SK-N-MC (cell line): ENCODE data around the gene GPC5.

Source experiments
- DNase-seq: peaks from one replicate; pipeline ENCODE4 v3.0.0-alpha.2; 2011; ENCODE audit warnings: low read depth, low spot score
- H3K27ac ChIP-seq: fragments of 200-600 bp; sonication (generic); 2 replicates; pipeline ENCODE4 v1.5.1; 2016; ENCODE audit warnings: mixed run types
- H3K36me3 ChIP-seq: fragments of 200-600 bp; sonication (generic); 2 replicates; pipeline ENCODE4 v1.6.1; 2017; ENCODE audit warnings: antibody characterized with exemption, low read length, mixed read lengths; ENCODE audit not compliant: insufficient read depth
- H3K4me3 ChIP-seq: fragments of 200-600 bp; sonication (generic); 2 replicates; pipeline ENCODE4 v1.5.1; 2016
- H3K9ac ChIP-seq: fragments of 200-600 bp; sonication (generic); 2 replicates; pipeline ENCODE4 v1.8.0; 2017; ENCODE audit warnings: mixed run types, mixed read lengths; ENCODE audit not compliant: insufficient read length
- H3K9me3 ChIP-seq: fragments of 200-600 bp; sonication (generic); 2 replicates; pipeline ENCODE4 v1.6.1; 2017; ENCODE audit warnings: low read depth, mild to moderate bottlenecking, antibody characterized with exemption, low read length, moderate library complexity, mixed read lengths
- EZH2 ChIP-seq: fragments of 200-600 bp; sonication (generic); IDR thresholded peaks from one replicate; pipeline ENCODE4 v1.6.1; 2017; ENCODE audit warnings: antibody characterized with exemption
- FOXP2 ChIP-seq: optimal IDR thresholded peaks from 2 replicates; pipeline ENCODE3; 2011; ENCODE audit warnings: mild to moderate bottlenecking, moderate library complexity; ENCODE audit not compliant: insufficient read depth; ENCODE audit errors: extremely low read length, control extremely low read depth
- POLR2AphosphoS5 ChIP-seq: IDR thresholded peaks from 2 replicates; pipeline ENCODE4 v1.6.1; 2012; ENCODE audit warnings: mild to moderate bottlenecking, low read depth, low read length, borderline replicate concordance

GPC5 gene

DNA sequence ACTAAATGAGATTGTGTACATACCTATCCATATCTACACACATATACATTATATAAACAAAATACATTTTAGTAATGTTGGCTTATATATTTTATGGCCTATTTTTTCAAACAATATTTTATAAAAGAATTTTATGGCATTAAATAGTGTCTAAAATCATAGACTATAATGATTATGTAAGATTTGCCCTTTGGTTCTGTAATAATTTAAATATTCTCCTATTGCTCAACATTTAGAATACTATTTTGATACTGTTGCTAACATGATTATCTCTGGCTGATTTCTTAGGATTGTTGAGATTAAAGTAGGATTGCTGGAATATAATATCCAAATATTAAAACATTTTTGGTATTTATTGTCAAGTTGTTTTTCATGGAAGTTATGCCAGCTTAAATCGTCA is 1263.0 kb downstream of the GPC5 start:
- DNase-seq, result no peak
- Histone ChIP-seq H3K4me3 (no peak overlapping the region), H3K9me3 (no peaks in the 10 kb centered on the region), H3K27ac (no peak overlapping the region), H3K9ac (no peak overlapping the region), H3K36me3 (no peaks in the 10 kb centered on the region)
- TF ChIP-seq EZH2, result no peak
- no peak for TF ChIP-seq FOXP2
- TF ChIP-seq POLR2AphosphoS5, result no peak

DNA sequence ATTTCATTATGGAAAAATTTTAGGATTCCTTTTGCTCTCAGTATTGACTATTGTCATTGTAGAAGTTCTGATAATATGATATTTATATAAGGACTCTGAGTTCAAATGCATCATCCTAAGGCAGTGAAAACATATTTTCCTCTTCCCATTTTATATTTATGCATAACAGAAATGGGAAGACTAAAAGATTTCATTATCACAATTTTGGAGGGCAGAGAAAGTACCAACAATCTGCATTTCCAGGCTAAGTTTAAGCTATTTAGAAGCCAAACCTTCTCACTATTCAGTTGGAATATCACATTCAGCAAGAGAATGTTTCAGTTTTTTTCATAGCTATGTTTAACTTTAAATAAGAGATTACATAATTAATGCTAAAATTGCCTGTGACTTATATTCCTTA is 1269.7 kb downstream of the GPC5 start:
- TF ChIP-seq FOXP2 (no peak), EZH2 (no peak), POLR2AphosphoS5 (no peak)
- no peak overlapping the region for H3K9ac ChIP-seq
- no peak for DNase-seq

DNA sequence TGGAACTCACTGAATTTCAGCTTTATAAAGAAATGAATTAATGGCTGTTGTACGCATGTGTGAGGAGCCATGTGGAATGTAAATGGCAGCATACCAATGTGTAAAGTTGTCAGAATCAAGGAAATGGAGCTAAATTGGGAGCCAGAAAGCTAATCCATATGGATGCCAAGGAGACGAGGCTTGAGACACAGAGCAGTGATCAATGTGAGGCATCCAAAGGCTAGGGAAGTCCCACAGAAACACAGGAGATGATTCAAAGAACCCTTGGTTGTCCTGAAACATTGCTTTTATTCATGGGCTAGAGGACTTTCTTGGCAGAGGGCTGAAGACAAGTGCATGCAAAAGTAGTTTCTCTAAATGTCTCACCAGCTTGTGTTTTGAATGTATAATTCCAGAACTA is 1271.7 kb downstream of the GPC5 start:
- TF ChIP-seq FOXP2, result no peak
- no peak for TF ChIP-seq EZH2
- no peak for TF ChIP-seq POLR2AphosphoS5
- Histone ChIP-seq H3K27ac (no peak overlapping the region), H3K36me3 (no peaks in the 10 kb centered on the region), H3K9me3 (no peaks in the 10 kb centered on the region), H3K9ac (no peak overlapping the region), H3K4me3 (no peak overlapping the region)
- no peak for DNase-seq

More for the DNA sequence above, 1269.7 kb downstream of the GPC5 start:
- Histone ChIP-seq H3K27ac (0 out of 2 replicates have a peak overlapping the region, but pooled peaks have one; percentile 25), H3K4me3 (no peak overlapping the region), H3K36me3 (no peaks in the 10 kb centered on the region), H3K9me3 (no peaks in the 10 kb centered on the region)

DNA sequence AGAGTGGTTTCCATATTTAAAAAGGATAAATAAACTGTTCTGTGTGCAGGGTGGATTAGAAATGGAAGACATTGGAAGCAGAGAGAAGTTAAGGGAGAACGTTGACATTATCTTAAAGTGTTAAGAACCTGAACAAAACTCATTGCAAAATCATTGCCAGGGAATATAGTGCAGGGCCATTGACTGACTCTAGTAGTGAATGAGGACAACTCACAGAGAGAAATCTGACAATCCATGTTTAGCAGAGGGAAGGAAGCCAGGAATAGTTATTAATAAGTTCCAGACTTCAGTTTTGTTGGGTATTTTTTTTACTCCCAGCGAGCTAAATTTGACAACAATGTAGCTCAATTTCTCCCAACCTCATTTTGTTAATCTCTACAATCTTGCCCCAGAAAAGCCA is 1273.4 kb downstream of the GPC5 start:
- no peak overlapping the region for H3K27ac ChIP-seq
- H3K4me3 ChIP-seq, result no peak overlapping the region
- TF ChIP-seq POLR2AphosphoS5 (no peak), FOXP2 (no peak), EZH2 (no peak)
- H3K9ac ChIP-seq, result no peak overlapping the region
- DNase-seq, result no peak
- H3K36me3 ChIP-seq, result no peaks in the 10 kb centered on the region
- H3K9me3 ChIP-seq, result no peaks in the 10 kb centered on the region

DNA sequence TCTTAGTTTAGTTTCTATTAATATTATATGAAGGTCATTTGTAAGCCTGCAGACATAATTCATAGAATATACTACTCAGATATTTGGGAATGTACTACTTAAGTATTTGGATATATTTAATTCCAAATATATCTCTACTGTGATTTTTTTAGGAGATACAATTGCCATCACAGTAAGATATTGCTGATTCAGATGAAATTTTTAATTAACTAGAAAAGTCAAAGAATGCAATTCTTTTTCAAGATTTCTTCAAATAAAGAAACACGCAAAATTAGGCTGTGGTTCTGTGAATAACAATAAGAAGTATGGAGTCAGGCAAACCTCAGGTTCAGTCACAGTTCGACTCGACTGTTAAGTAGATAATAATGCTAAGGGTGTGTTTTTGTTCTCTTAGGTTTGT is 1277.8 kb downstream of the GPC5 start:
- H3K9ac ChIP-seq, result no peak overlapping the region
- DNase-seq, result no peak
- no peaks in the 10 kb centered on the region for H3K36me3 ChIP-seq
- no peak overlapping the region for H3K27ac ChIP-seq
- H3K4me3 ChIP-seq, result no peak overlapping the region
- no peaks in the 10 kb centered on the region for H3K9me3 ChIP-seq
- no peak for TF ChIP-seq POLR2AphosphoS5

DNA sequence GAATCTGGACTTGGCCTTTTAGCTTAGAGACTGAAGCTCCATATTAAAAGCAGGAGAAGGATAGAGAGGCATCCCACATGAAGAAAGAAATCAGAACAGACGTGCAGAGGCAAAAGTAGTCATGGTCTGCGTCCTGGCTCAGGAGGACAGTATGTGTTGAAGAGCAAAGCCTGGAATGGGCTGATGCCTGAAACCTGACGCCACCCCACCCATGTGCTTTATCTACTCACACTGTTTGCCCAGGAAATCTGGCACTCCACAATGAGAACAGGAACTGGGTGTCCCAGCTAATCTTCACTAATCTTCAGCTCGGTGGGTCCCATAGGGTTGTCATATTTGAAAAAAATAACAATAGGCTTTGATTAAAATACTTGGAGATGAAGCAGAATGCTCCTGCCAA is 1279.2 kb downstream of the GPC5 start:
- H3K36me3 ChIP-seq, result no peaks in the 10 kb centered on the region
- TF ChIP-seq FOXP2 (no peak), POLR2AphosphoS5 (no peak), EZH2 (no peak)
- no peaks in the 10 kb centered on the region for H3K9me3 ChIP-seq
- no peak overlapping the region for H3K27ac ChIP-seq
- no peak for DNase-seq
- H3K4me3 ChIP-seq, result no peak overlapping the region
- H3K9ac ChIP-seq, result no peak overlapping the region

DNA sequence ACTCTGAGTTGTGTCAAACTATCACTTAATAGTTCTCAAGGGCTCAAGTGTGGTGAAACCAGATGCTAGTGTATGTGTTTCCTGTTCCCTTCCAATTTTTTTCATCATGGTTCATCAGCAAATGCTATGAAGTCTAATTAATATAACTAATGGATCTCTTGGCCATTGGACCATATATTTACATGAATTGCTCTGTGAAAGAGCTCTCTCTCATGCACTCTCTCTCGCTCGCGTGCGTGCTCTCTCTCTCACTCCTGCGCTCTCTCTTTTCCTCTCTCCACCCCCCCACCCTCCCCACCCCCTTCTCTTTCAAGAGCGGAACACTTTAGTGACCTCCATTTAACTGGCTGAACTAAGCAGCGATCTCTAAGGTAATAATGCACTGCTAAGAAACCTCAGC is 1281.2 kb downstream of the GPC5 start:
- no peak overlapping the region for H3K4me3 ChIP-seq
- TF ChIP-seq EZH2 (no peak), POLR2AphosphoS5 (no peak), FOXP2 (no peak)
- no peak for DNase-seq
- no peaks in the 10 kb centered on the region for H3K36me3 ChIP-seq
- H3K27ac ChIP-seq, result no peak overlapping the region
- no peaks in the 10 kb centered on the region for H3K9me3 ChIP-seq
- no peak overlapping the region for H3K9ac ChIP-seq

DNA sequence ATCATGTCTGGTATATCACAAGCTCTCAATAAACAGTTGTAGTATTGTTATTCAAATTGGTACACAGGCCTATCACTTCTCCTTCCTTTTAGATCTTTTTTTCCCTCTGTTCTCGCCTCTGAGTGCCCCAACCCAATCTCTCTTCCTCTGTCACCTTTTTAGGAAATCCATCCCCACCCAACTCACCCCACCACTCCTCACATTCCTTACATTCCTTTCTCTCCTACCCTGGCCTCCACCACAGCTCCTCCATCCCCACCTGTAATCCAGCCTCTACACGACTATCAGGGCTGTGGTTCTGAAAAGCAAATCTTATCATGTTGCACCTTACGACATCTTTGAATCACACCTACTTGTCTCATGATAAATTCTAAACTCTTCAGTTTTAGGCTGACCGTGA is 1282.8 kb downstream of the GPC5 start:
- no peaks in the 10 kb centered on the region for H3K9me3 ChIP-seq
- DNase-seq, result no peak
- no peak for TF ChIP-seq POLR2AphosphoS5
- no peak for TF ChIP-seq FOXP2
- TF ChIP-seq EZH2, result no peak
- no peak overlapping the region for H3K9ac ChIP-seq
- H3K4me3 ChIP-seq, result no peak overlapping the region
- no peak overlapping the region for H3K27ac ChIP-seq
- H3K36me3 ChIP-seq, result no peaks in the 10 kb centered on the region

DNA sequence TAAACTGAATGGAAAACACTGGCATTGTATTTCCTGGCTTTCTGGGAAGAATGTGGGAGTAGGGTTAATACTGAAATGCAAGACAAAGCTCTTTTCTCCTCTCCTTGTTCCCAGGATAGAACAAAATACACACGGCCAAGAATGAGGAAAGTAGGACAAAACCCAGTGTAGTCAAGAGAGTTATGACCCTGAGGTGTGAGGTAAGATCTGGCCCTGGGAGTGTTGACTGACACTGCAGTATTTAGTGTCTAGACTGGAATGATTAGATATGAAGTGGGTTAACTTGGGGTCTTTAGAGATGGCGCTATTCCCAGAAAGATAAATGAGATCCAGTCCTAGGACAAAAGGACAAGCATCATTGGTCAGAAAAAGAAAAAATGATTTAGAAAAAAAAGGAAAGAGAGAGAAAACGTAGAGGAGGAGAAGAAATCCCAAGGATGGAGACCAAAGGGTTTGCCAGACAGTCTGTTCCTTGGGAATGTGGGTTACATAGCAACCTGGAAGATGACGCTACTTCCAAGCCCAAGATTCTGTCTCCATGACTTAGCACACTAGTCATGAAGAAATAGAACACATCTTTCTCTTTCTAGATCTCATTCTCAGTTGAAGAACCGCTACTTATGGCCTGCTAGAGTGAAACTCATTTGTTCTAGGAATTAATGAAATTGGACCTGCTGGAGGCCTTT is 1284.6 kb downstream of the GPC5 start:
- no peak for DNase-seq
- no peaks in the 10 kb centered on the region for H3K36me3 ChIP-seq

More for the DNA sequence above, 1284.6 kb downstream of the GPC5 start:
- H3K4me3 ChIP-seq, result no peak overlapping the region
- H3K9me3 ChIP-seq, result no peaks in the 10 kb centered on the region
- no peak for TF ChIP-seq POLR2AphosphoS5
- TF ChIP-seq EZH2, result no peak
- TF ChIP-seq FOXP2, result no peak
- no peak overlapping the region for H3K9ac ChIP-seq
- H3K27ac ChIP-seq, result no peak overlapping the region
